ENCODE results near the gene ORC4.

Gene ORC4

GRCh38 chr2:147886136-147886535 lies 134.4 kb downstream of the ORC4 start:
- peaks cover 22% of the 10 kb centered on the region for H3K79me2 ChIP-seq (ENCODE audit: control insufficient read depth, insufficient read depth, low read length)

GRCh38 chr2:147884830-147885229 lies 135.7 kb downstream of the ORC4 start:
- H3K9ac ChIP-seq (ENCODE audit: low read length), result no peak overlapping the region
- no peaks in the 10 kb centered on the region for H3K27me3 ChIP-seq (ENCODE audit: insufficient read depth, low read length, poor library complexity)
- no peak for DNase-seq
- H2BK5ac ChIP-seq (ENCODE audit: low read length), result no peak overlapping the region
- H2AK5ac ChIP-seq (ENCODE audit: low read length), result no peak overlapping the region
- H3K4me3 ChIP-seq (ENCODE audit: low read length), result no peak overlapping the region
- no peak overlapping the region for H3K56ac ChIP-seq (ENCODE audit: low read length)
- H4K8ac ChIP-seq (ENCODE audit: low read depth, low read length), result no peak overlapping the region
- no peak overlapping the region for H3K18ac ChIP-seq (ENCODE audit: low read length)
- peaks cover 3% of the 10 kb centered on the region for H3K79me1 ChIP-seq (ENCODE audit: low read length)
- H3K4me2 ChIP-seq (ENCODE audit: low read length), result no peak overlapping the region
- peaks cover 16% of the 10 kb centered on the region for H3K79me2 ChIP-seq (ENCODE audit: control insufficient read depth, insufficient read depth, low read length)
- H2BK120ac ChIP-seq (ENCODE audit: low read depth, low read length), result no peak overlapping the region
- H4K5ac ChIP-seq (ENCODE audit: low read length), result no peak overlapping the region
- no peak overlapping the region for H3K4ac ChIP-seq (ENCODE audit: low read depth, low read length)
- no peaks in the 10 kb centered on the region for H3K36me3 ChIP-seq (ENCODE audit: control insufficient read depth, insufficient read depth, low read length)
- no peak overlapping the region for H3K27ac ChIP-seq (ENCODE audit: low read depth, low read length)
- no peak overlapping the region for H2BK15ac ChIP-seq (replicated peaks; ENCODE audit: low read depth)
- H3K4me1 ChIP-seq (ENCODE audit: control insufficient read depth, low read depth, low read length), result no peaks in the 10 kb centered on the region
- no peak overlapping the region for H3K23ac ChIP-seq (ENCODE audit: low read length)

More at GRCh38 chr2:147886136-147886535, 134.4 kb downstream of the ORC4 start:
- H4K8ac ChIP-seq (ENCODE audit: low read depth, low read length), result no peak overlapping the region
- no peak overlapping the region for H2AK5ac ChIP-seq (ENCODE audit: low read length)
- DNase-seq, result no peak
- WGBS (ENCODE audit: extremely low coverage, insufficient coverage, low lambda C conversion rate), result no CpG with 5 or more reads among the region's 2 CpGs
- no peak overlapping the region for H2BK120ac ChIP-seq (ENCODE audit: low read depth, low read length)
- H3K4me1 ChIP-seq (ENCODE audit: control insufficient read depth, low read depth, low read length), result no peaks in the 10 kb centered on the region
- H3K56ac ChIP-seq (ENCODE audit: low read length), result no peak overlapping the region
- H3K23ac ChIP-seq (ENCODE audit: low read length), result no peak overlapping the region
- no peak overlapping the region for H3K4me2 ChIP-seq (ENCODE audit: low read length)
- no peak overlapping the region for H3K27ac ChIP-seq (ENCODE audit: low read depth, low read length)
- no peaks in the 10 kb centered on the region for H3K27me3 ChIP-seq (ENCODE audit: insufficient read depth, low read length, poor library complexity)
- H3K18ac ChIP-seq (ENCODE audit: low read length), result no peak overlapping the region
- H4K5ac ChIP-seq (ENCODE audit: low read length), result no peak overlapping the region
- no peaks in the 10 kb centered on the region for H3K36me3 ChIP-seq (ENCODE audit: control insufficient read depth, insufficient read depth, low read length)
- no peak overlapping the region for H3K4me3 ChIP-seq (ENCODE audit: low read length)
- no peak overlapping the region for H2BK5ac ChIP-seq (ENCODE audit: low read length)
- H2BK15ac ChIP-seq (replicated peaks; ENCODE audit: low read depth), result no peak overlapping the region
- H3K9ac ChIP-seq (ENCODE audit: low read length), result no peak overlapping the region
- peaks cover 6% of the 10 kb centered on the region for H3K79me1 ChIP-seq (ENCODE audit: low read length)
- H3K4ac ChIP-seq (ENCODE audit: low read depth, low read length), result no peak overlapping the region

- Histone ChIP-seq H3K79me2 (ENCODE audit: control insufficient read depth, insufficient read depth, low read length) (peaks cover 15% of the 10 kb centered on the region), H3K4me1 (ENCODE audit: control insufficient read depth, low read depth, low read length) (no peaks in the 10 kb centered on the region), H3K18ac (ENCODE audit: low read length) (no peak overlapping the region), H2BK15ac (replicated peaks; ENCODE audit: low read depth) (no peak overlapping the region), H3K4me2 (ENCODE audit: low read length) (no peak overlapping the region), H4K8ac (ENCODE audit: low read depth, low read length) (no peak overlapping the region), H3K79me1 (ENCODE audit: low read length) (peaks cover 5% of the 10 kb centered on the region), H3K27me3 (ENCODE audit: insufficient read depth, low read length, poor library complexity) (no peaks in the 10 kb centered on the region), H2BK5ac (ENCODE audit: low read length) (no peak overlapping the region), H2BK120ac (ENCODE audit: low read depth, low read length) (no peak overlapping the region), H3K36me3 (ENCODE audit: control insufficient read depth, insufficient read depth, low read length) (no peaks in the 10 kb centered on the region), H4K5ac (ENCODE audit: low read length) (no peak overlapping the region), H3K23ac (ENCODE audit: low read length) (no peak overlapping the region), H3K4me3 (ENCODE audit: low read length) (no peak overlapping the region), H3K27ac (ENCODE audit: low read depth, low read length) (no peak overlapping the region), H3K9ac (ENCODE audit: low read length) (no peak overlapping the region), H2AK5ac (ENCODE audit: low read length) (no peak overlapping the region), H3K4ac (ENCODE audit: low read depth, low read length) (no peak overlapping the region), H3K56ac (ENCODE audit: low read length) (no peak overlapping the region)
- no peak for DNase-seq
Observed at GRCh38 chr2:147882631-147883030, 137.9 kb downstream of the ORC4 start.

Data from mesendoderm (in vitro differentiated cells).